HUDEP-2 (cell line): Measurements from ENCODE around the gene RYR2.
"Not testable (repeated sequence)": the region's sequence is repeated elsewhere in the genome, so short reads cannot be mapped to it uniquely, and the experiment has no call there.

ENCODE experiments used
- DNase-seq, 76 experiments: peaks; one replicate each; lab custom pipeline; 2025; ENCODE audit not compliant: unreplicated experiment in 76 of 76; lab: John Stamatoyannopoulos, UW

Gene RYR2

GRCh38 chr1:237071641-237072420, 29.8 kb downstream of the RYR2 start:
- no peak for DNase-seq

GRCh38 chr1:237074371-237075117, 32.6 kb downstream of the RYR2 start:
- no peak for DNase-seq

- DNase-seq = no peak
Measured at GRCh38 chr1:237084341-237085077, 42.5 kb downstream of the RYR2 start.

GRCh38 chr1:237091691-237092090, 49.7 kb downstream of the RYR2 start:
- no peak for DNase-seq

- DNase-seq = no peak
Measured at GRCh38 chr1:237093691-237094090, 51.7 kb downstream of the RYR2 start.

- DNase-seq = no peak
Measured at GRCh38 chr1:237098541-237098940, 56.6 kb downstream of the RYR2 start.

GRCh38 chr1:237103021-237103420, 61.0 kb downstream of the RYR2 start:
- no peak for DNase-seq

GRCh38 chr1:237104096-237104495, 62.1 kb downstream of the RYR2 start:
- DNase-seq = no peak

- no peak for DNase-seq
Measured at GRCh38 chr1:237105826-237106225, 63.8 kb downstream of the RYR2 start.

- no peak for DNase-seq
Measured at GRCh38 chr1:237108297-237109040, 66.5 kb downstream of the RYR2 start.

- no peak for DNase-seq
Measured at GRCh38 chr1:237111807-237112206, 69.8 kb downstream of the RYR2 start.

GRCh38 chr1:237112663-237113062, 70.7 kb downstream of the RYR2 start:
- DNase-seq = no peak

- no peak for DNase-seq
Measured at GRCh38 chr1:237115035-237115434, 73.1 kb downstream of the RYR2 start.

GRCh38 chr1:237119091-237119490, 77.1 kb downstream of the RYR2 start:
- no peak for DNase-seq

- no peak for DNase-seq
Measured at GRCh38 chr1:237120683-237121082, 78.7 kb downstream of the RYR2 start.

- DNase-seq = peak in 12 of 76 experiments; percentile 1 to 33 (median 12)
Measured at GRCh38 chr1:237124856-237125462, 83.0 kb downstream of the RYR2 start.

- DNase-seq = no peak
Measured at GRCh38 chr1:237126180-237126579, 84.2 kb downstream of the RYR2 start.

GRCh38 chr1:237127301-237127700, 85.3 kb downstream of the RYR2 start:
- DNase-seq = not testable (repeated sequence)

- DNase-seq = no peak
Measured at GRCh38 chr1:237133921-237134320, 91.9 kb downstream of the RYR2 start.

GRCh38 chr1:237134929-237135328, 92.9 kb downstream of the RYR2 start:
- no peak for DNase-seq
